ENCODE data around the gene SNX24.
"Not testable (repeated sequence)": the region's sequence is repeated elsewhere in the genome, so short reads cannot be mapped to it uniquely, and the experiment has no call there.

The SNX24 gene, protein sequence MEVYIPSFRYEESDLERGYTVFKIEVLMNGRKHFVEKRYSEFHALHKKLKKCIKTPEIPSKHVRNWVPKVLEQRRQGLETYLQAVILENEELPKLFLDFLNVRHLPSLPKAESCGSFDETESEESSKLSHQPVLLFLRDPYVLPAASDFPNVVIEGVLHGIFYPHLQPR

DNA sequence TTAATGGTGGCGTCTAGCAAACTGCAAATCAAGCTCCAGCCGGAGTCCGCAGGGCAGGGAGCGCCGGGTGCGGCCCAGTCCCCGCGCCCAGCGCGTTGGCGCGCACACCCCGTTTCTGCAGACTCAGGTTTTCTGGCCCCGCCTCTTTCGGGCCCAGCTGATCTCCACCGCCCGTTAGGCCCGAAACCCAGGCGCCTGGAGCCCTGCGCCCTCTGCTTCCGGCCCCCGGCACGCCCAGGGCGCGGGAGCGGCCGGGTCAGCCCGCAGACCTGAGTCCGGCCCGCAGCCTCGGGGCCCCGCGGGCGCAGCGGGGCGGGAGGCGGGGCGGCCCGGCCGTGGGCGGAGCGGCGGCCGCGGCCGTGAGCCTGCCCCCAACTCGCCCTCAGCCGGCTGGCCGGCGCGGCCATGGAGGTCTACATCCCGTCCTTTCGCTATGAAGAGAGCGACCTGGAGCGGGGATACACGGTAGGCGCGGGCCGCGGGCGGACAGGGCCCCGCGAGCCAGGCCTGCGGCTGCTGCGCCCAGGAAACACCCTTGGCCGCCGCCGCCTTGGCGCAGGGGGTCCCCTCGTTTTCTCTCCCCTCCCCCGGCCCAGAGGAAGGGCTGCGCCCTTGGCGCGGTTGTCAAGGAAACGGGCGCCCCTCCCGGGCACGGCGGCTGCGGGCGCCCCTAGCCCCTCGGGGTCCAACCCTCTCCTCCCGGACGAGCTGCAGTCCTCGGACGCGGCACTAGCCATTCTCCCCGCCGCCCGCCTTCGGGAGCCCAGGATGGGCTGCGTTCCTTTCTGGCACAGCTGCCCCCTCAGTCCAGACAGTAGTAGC lies at the start of gene SNX24:
TSS of gene SNX24 (plus strand) at position 385 of the 822 bp plus-strand sequence. CDS start at position 406, 21 bp downstream.
- DNase-seq (ENCODE audit: low spot score), result peak; percentile 73

DNA sequence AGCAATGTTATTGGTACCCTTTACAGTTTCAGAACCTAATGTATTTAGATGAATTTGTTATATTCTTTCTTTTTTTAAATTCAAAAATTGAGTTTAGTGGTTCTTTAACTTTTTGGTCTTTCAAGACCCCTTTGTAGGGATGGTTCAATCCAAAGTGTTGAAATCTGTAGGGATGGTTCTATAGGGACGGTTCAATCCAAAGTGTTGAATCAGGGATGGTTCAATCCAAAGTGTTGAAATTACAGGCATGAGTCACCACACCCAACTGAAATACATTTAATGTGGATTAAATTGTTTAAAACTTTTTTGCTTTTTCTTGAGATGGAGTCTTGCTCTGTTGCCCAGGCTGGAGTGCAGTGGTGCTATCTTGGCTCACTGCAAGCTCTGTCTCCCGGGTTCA lies 39.9 kb upstream of the SNX24 start:
- DNase-seq (ENCODE audit: low spot score), result no peak

DNA sequence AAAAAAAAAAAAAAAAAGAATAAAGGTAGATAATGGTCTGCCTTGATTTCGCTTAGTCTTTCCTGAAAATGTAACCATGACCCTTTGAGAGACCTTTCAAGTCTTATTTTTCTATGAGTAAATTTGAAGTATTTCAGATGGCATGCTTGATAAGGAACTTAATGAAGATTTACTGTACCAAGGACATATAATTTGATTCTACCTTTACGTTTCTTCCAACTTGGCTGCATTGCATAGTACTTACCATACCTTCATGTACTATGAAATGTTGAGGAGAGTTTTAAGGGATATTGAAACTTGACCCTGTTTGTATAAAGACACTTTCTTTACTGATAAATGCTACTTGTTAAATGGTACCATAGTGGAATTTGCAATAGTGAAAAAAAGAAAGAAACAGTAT lies 35.0 kb upstream of the SNX24 start:
- DNase-seq (ENCODE audit: low spot score), result no peak

DNA sequence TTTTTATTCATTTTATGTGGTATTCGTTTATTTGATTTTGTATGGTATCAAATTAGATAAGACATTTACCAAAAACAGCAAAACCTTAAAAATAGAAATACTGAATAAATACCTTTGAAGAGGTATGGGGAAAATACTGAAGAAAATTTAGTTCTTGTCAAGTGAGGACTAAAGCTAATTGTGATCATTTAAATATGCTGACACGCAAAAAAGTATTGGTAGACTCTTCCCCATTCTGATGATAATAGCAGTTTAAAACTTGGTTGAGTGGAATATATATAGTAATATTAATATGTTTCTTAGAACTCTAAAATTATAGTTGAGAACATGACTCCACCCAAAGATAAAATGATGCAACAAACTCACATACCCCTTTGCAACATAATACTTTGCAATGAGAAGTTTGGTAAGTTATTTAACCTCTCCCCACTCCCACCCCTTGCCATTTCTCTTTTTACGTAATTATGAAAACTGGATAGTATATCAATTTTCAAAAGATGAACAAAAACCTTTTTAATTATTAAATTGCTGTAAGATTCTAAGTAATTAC lies 30.1 kb upstream of the SNX24 start:
- no peak for DNase-seq (ENCODE audit: low spot score)

DNA sequence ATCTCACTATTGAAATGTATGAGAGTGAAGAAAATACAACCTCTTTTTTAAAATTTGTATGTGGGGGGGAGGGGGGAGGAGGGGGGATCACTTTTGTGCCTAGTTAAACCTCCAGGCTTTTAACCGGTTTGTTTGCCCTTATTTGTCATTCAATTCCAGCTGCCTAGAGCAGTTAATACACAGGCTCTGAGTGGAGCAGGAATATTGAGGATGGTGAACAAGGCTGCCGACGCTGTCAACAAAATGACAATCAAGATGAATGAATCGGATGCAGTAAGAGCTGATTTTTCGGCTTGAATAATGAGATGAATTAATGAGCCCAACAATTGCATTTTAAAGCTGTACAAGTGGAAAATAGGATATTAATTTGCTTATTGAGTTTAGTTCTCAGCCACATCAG lies 28.7 kb upstream of the SNX24 start:
- DNase-seq (ENCODE audit: low spot score), result no peak

DNA sequence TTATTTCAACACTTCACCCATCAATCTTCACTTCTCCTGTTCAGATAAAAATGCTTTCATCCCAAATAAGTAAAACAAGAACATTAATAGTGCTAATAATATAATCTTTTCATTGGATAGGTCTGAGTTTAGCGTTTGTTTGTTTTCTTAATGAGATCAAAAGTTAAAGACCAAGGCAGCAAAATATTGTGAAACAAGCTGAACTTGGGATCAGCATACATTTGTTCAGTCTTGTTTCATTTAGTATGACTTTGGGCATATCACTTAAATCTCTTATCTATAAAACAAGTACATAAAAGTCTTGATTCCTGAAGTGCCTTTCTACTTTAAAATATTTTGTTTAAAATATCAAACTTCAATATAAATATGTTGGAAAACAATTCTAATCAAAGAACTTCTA lies 13.4 kb upstream of the SNX24 start:
- no peak for DNase-seq (ENCODE audit: low spot score)

DNA sequence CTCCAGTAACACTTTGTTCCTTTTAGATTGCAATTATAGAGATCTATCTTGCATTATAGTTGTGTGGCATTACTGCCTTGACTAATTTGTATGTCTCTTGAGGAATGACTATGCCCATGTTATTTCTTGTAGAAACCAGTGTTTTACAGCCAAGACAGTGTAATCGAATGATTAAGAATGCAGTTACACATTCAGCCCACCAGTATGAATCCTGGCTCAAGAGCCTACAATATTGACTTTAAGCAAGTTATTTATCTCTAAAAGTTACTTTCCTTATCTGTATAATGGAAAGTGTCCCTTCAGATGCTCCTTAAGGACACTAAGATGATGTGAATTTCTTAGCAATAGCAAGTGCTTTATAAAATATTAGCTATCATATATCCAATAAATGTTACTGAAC lies 9.7 kb upstream of the SNX24 start:
- DNase-seq (ENCODE audit: low spot score), result no peak

DNA sequence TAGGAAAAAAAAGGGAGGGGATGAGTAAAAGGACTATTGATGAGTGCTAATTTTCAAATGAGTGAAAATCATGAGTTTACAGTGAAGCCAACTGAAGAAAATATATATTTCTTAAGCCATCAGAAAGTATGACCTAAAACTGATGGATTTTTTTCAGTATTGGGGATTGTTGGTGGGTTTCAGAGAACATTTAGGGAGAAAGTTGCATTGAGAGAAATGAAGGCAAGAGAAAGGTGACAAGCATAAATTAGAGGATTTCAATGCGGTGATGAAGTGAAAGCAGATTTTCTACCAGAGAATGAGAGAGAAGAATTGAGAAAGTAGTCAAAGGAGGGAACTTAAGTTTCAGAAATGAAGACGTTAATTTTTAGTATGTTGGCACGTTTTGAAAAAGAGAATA lies 8.5 kb upstream of the SNX24 start:
- no peak for DNase-seq (ENCODE audit: low spot score)

DNA sequence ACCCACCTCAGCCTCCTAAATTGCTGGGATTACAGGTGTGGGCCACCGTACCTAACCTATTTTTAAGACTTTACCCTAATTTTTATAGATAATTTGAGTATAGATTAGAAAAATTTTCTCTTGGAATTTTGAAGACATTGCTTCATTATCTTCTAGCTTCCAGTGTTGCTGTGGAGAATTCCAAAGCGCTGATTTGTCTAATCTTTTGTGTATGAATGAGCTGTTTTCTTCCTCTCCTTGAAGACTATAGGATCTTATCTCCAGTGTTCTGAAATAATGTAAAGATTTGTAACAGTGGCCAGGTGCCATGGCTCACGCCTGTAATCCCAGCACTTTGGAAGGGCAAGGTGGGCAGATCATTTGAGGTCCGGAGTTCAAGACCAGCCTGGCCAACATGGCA lies 5.7 kb upstream of the SNX24 start:
- no peak for DNase-seq (ENCODE audit: low spot score)

DNA sequence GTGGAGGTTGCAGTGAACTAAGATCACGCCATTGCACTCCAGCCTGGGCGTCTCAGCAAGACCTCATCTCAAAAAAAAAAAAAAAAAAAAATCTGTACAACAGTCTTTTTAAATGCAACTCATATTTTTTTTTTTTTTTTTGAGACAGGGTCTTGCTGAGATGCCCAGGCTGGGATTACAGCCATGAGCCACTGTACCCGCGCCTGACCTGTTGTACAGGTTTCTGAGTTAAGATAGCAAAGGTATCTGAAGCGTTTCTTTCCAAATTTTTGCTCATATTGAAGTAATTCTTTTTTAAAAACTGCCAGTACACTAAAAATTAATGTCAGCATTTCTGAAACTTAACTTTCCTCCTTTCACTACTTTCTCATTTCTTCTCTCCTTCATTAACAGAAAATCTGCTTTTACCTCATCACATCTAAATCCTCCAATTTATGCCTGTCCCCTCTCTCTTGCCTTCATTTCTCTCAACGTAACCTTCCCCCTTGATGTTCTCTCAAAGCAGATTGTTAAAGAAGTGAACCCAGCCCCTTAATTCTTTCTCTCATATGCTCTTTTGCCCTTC lies 3.3 kb upstream of the SNX24 start:
- no peak for DNase-seq (ENCODE audit: low spot score)

DNA sequence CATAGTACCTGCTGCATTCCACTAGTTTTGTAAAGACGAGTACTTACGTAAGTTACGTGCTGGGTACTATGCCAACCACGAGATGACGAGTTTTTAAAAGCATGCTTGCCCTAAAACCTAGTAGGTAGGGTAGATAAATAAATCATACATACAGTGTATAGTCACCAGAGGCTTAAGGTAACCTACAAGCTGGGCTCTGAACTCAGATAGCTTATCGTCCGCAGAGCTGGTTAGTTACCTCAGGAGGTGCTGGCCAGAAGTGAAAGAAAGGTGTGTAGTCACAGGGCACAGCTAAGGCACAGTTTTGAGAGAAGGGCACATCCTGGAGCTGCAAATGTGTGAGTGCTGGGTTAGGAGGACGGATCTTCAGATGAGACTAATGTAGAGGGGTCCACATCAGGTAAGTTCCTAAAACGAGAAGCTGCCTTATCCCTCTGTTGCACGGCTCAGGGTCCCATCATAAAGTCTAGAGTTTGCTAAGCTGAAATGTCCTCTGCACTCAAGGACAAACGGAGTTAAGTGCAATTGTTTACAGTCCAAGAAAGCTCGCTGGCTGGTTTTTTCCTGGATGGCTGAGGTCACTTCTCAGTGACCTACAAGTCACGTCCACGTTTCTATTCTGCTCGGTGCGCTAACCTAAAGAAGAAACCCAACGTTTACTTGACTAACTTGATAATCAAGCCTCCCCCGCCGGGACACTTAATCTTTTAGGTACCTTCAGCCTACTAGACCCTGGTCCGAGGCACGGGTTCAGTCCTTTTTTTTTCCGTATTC lies 1.1 kb upstream of the SNX24 start:
- no peak for DNase-seq (ENCODE audit: low spot score)

DNA sequence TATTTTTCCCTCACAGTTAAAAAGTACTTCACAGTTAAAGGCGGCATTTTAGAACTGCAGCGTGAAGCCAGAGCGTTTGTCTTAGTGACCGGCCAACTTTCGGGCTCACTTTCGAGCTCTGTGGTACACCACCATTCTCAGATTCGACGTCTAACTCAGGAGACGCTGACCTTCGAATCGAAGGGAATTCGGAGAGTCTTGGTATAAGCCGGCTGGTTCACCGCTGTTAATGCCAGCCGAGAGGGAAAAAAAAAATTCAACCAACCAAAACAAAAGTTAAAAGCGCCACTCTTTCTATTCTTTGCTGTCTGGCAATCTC lies 544 bp upstream of the SNX24 start:
- no peak for DNase-seq (ENCODE audit: low spot score)

DNA sequence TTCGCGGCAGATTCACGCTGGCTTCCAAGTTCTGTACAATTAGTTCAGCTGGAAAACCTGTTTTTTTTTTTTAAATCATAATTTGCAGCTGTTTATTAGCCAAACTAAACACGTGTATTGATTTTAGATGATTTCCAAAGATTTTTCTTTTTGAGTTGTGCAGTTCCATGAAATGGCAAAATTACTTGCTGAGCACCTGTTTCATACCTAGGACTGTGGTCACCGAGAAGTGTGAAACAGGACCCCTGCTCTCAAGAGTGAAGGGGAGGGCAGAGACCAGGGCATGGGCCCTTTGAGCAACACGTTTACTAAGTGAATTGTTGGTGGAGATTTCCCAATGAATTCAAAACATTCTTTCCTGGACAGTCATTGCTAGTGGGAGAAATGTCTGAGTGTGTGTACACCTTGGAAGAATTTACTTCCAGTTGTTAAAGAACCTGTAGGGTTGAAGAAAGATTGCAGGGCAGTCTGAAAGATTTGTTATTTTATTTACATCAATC lies 688 bp downstream of the SNX24 start:
- DNase-seq (ENCODE audit: low spot score), result no peak

DNA sequence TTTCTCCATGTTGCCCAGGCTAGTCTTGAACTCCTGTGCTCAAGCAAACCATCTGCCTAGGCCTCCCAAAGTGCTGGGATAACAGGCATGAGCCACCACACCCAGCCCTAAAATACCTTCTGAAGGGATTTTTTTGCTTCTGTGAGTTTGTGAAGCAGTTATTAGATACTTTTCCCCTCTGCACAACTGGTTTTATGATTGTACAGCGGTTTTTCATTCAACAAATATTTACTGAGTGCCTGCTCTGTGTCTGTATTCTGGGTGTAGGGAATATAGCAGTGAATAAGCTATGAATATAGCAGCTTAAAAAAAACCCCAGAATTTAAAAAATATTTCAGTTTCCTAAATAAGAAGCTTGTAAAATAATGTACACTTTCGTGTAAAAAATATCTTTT lies 2.3 kb downstream of the SNX24 start:
- no peak for DNase-seq (ENCODE audit: low spot score)

DNA sequence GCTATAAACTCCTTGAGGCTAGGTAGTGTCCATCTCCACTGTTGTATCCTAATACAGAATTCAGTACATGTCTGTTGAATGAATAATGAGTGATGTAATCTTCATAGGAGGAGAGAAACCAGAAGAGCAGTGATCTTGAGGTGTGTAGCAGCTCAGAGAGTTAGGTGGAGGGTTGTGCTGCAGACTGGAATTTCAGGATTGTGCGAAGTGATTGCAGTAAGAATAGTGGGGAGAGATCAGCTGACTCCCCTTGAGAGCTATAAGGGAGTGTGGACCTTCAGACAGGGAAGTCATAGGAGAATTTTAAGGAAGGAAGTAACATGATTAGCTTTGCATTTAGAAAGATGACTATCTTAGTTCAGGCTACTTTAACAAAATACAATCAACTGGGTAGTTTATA lies 4.4 kb downstream of the SNX24 start:
- no peak for DNase-seq (ENCODE audit: low spot score)

DNA sequence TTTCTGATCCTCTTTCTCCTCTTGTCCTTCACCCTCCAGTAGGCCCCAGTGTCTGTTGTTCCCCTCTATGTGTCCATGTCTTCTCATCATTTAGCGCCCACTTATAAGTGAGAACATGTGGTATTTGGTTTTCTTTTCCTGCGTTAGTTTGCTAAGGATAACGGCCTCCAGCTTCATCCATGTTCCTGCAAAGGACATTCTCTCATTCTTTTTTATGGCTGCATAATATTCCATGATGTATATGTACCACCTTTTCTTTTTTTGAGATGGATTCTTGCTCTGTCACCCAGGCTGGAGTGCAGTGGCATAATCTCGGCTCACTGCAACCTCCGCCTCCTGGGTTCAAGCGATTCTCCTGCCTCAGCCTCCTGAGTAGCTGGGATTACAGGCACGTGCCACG lies 12.1 kb downstream of the SNX24 start:
- DNase-seq (ENCODE audit: low spot score), result not testable (repeated sequence)

DNA sequence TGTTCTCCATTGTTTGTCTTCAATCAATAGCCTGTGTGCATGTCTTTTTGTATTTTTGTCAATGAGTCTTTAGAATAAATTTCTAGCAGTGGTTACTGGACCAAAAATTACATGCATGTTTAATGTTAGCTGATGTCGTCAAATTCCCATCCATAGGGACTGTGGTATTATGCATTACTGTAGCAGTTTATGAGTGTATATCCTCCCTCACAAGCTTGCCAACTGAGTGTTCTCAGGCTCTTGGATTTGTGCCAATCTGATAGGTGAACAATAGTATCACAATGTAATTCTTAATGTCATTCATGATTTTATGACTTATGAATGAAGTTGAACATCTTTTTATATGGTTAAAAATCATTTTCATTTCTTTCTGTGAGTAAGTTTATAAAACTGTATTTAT lies 13.0 kb downstream of the SNX24 start:
- DNase-seq (ENCODE audit: low spot score), result no peak

DNA sequence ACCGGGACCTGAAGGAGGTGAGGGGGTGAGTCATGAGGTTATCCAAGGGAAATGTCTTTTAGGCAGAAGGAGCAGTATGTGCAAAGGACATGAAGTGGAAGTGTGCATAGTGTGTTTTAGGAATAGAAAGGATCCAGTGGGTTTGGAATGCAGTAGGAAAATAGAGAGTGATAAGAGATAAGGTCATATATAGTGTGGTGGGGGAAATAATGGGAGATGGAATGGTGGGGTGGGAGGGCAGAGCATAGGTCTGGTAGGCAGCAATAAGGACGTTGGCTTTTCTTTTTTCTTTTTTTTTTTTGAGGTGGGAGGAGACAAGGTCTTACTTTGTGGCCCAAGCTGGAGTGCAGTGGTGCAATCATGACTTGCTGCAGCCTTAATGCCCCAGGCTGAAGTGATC lies 17.8 kb downstream of the SNX24 start:
- no peak for DNase-seq (ENCODE audit: low spot score)

DNA sequence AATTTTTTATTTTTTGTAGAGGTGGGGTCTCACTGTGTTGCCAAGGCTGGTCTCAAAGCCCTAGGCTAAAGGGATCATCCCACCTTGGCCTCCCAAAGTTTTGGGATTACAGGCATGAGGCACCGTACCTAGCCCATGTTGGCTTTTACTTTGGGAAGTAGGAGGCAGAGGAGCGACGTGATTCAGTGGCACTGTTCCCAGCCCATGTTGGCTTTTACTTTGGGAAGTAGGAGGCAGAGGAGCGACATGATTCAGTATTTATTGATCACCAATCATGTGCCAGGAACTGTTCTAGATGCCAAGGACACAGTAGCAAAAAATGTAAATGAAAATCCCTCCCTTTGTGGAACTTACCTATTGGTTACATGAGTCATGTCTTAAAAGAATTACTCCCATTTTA lies 18.3 kb downstream of the SNX24 start:
- DNase-seq (ENCODE audit: low spot score), result no peak

DNA sequence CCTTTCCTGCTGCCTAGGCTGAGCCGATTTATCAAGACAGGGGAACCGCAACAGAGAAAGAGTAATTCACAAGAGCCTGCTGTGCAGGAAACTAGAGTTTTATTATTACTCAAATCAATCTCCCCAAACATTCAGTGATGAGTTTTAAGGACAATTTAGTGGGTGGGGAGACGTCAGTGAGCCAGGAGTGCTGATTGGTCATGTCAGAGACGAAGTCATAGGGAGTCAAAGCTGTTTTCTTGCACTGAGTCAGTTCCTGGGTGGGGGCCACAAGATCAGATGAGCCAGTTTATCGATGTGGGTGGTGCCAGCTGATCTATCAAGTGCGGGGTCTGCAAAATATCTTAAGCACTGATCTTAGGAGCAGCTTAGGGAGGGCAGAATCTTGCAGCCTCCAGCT lies 19.0 kb downstream of the SNX24 start:
- no peak for DNase-seq (ENCODE audit: low spot score)

DNA sequence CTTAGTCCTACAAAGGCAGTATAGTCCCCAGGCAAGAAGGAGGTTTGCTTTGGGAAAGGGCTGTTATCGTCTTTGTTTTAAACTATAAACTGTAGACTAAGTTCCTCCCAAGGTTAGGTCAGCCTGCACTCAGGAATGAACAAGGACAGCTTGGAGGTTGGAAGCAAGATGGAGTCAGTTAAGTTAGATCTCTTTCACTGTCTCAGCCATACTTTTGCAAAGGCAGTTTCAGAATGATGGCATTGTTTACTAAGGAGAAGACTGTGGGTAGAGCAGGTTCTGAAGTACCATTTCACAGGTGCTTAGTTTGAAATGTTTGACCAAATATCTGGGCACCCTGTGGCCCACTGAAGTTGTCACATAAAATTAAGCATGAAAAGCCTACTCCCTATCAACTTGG lies 19.4 kb downstream of the SNX24 start:
- no peak for DNase-seq (ENCODE audit: low spot score)

DNA sequence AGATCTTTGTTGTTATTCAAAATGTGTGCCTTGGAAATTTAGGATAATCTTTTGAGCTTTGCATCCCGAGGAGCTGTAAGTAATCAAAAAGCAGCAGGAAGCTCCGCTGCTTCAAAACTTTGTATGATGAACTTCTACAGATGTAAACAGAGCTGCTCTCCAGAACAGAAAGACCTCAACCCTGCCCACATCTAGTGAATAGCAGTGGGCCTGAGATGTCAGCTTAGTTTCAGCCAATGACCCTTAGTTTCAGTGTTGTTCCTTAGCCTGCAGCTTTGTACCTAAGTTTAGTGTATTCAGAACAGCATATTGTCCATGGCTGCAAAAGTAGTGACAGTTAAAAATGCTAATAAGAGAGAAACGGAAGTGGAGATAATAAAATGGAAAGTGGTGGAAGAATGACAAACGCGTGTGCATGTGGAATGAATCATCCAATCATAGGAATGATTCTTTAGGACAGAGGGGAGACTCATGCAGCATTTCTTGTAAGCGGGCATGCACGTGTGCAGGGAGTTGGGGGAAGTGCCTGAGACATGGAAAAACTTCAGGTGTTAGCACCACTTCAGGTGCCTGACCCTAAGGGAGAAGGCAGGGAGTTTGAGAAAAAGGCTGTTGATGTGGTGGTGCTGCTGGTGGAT lies 24.9 kb downstream of the SNX24 start:
- no peak for DNase-seq (ENCODE audit: low spot score)
